Neuronal stem cell (in vitro differentiated cells): ENCODE results near the gene ZFP92.

Source experiments
- DNase-seq: peaks from one replicate; pipeline ENCODE4 v3.0.0-alpha.2; 2013; ENCODE audit warnings: low spot score
- H2AFZ ChIP-seq: one replicate; pipeline ENCODE4 v1.6.1; 2013; ENCODE audit warnings: mild to moderate bottlenecking, low read length, inconsistent platforms
- H2AK5ac ChIP-seq: 2 replicates; pipeline ENCODE4 v1.6.1; 2013; ENCODE audit warnings: low read depth, mild to moderate bottlenecking, inconsistent platforms, low read length, moderate library complexity, mixed read lengths
- H2BK120ac ChIP-seq: 2 replicates; pipeline ENCODE4 v1.6.1; 2013; ENCODE audit warnings: low read depth, mild to moderate bottlenecking, inconsistent platforms, low read length, moderate library complexity, mixed read lengths
- H2BK12ac ChIP-seq: one replicate; pipeline ENCODE4 v1.6.1; 2013; ENCODE audit warnings: low read length, inconsistent platforms
- H2BK15ac ChIP-seq: 2 replicates; pipeline ENCODE4 v1.6.1; 2013; ENCODE audit warnings: mild to moderate bottlenecking, low read length, inconsistent platforms, mixed read lengths
- H2BK5ac ChIP-seq: one replicate; pipeline ENCODE4 v1.6.1; 2013; ENCODE audit warnings: inconsistent platforms, mild to moderate bottlenecking, low read length, moderate library complexity
- H3K14ac ChIP-seq: one replicate; pipeline ENCODE4 v1.6.1; 2013; ENCODE audit warnings: low read length, inconsistent platforms
- H3K18ac ChIP-seq: 2 replicates; pipeline ENCODE4 v1.6.1; 2013; ENCODE audit warnings: low read length, inconsistent platforms
- H3K23ac ChIP-seq: 2 replicates; pipeline ENCODE4 v1.6.1; 2013; ENCODE audit warnings: low read depth, mild to moderate bottlenecking, mixed read lengths, low read length, inconsistent platforms; ENCODE audit not compliant: poor library complexity
- H3K27ac ChIP-seq: replicated peaks from 3 replicates; pipeline ENCODE4 v1.5.1; 2013; ENCODE audit warnings: low read length, inconsistent platforms
- H3K27me3 ChIP-seq, 3 experiments: 2 replicates each; pipeline ENCODE4 v1.6.1; 2013; ENCODE audit warnings: low read length in 3 of 3, mild to moderate bottlenecking in 2 of 3, inconsistent platforms in 1 of 3, low read depth in 1 of 3, mixed read lengths in 1 of 3, moderate library complexity in 1 of 3; ENCODE audit not compliant: control insufficient read depth in 3 of 3, insufficient read depth in 3 of 3
- H3K36me3 ChIP-seq, 2 donors: replicated peaks in 1 of 2; 2 replicates each; pipeline ENCODE4 v1.6.1; 2013; ENCODE audit warnings: low read length in 2 of 2; ENCODE audit not compliant: control insufficient read depth in 2 of 2, insufficient read depth in 2 of 2
- H3K4ac ChIP-seq: 2 replicates; pipeline ENCODE4 v1.6.1; 2013; ENCODE audit warnings: inconsistent platforms, mild to moderate bottlenecking, low read length, moderate library complexity
- H3K4me1 ChIP-seq, 2 donors: 1 replicate in 1 of 2; 2 replicates in 1 of 2; pipeline ENCODE4 v1.6.1; 2013; ENCODE audit warnings: low read length in 2 of 2, low read depth in 1 of 2; ENCODE audit not compliant: control insufficient read depth in 2 of 2, insufficient read depth in 1 of 2
- H3K4me2 ChIP-seq: one replicate; pipeline ENCODE4 v1.6.1; 2013; ENCODE audit warnings: mild to moderate bottlenecking, low read length, inconsistent platforms; ENCODE audit not compliant: insufficient read depth, poor library complexity, severe bottlenecking
- H3K4me3 ChIP-seq, 2 donors: 2 replicates each; pipeline ENCODE4 v1.5.1; 2013; ENCODE audit warnings: low read length in 2 of 2, mild to moderate bottlenecking in 2 of 2, inconsistent platforms in 1 of 2, moderate library complexity in 1 of 2
- H3K79me1 ChIP-seq: one replicate; pipeline ENCODE4 v1.6.1; 2013; ENCODE audit warnings: low read depth, mild to moderate bottlenecking, inconsistent platforms, low read length, moderate library complexity
- H3K9ac ChIP-seq: one replicate; pipeline ENCODE4 v1.6.1; 2013; ENCODE audit warnings: mild to moderate bottlenecking, low read depth, low read length, inconsistent platforms; ENCODE audit not compliant: poor library complexity
- H3K9me3 ChIP-seq, 2 donors: replicated peaks in 1 of 2; 2 replicates each; pipeline versions ENCODE3 to v1.6.1; 2013; ENCODE audit warnings: low read length in 2 of 2, mild to moderate bottlenecking in 2 of 2, inconsistent platforms in 1 of 2, low read depth in 1 of 2, mixed read lengths in 1 of 2, moderate library complexity in 1 of 2; ENCODE audit not compliant: control insufficient read depth in 2 of 2, insufficient read depth in 1 of 2
- H4K8ac ChIP-seq: one replicate; pipeline ENCODE4 v1.6.1; 2013; ENCODE audit warnings: low read depth, mild to moderate bottlenecking, inconsistent platforms, low read length, moderate library complexity
- H4K91ac ChIP-seq: one replicate; pipeline ENCODE4 v1.6.1; 2013; ENCODE audit warnings: low read length, low read depth, mild to moderate bottlenecking, inconsistent platforms; ENCODE audit not compliant: poor library complexity
- WGBS, 2 donors: extraction: QIAGEN DNeasy Blood & Tissue Kit; methylation state at CpG; one replicate each; pipeline ENCODE4 v1.1.7; 2013; ENCODE audit warnings: missing lambda C conversion rate in 2 of 2, mixed read lengths in 1 of 2; ENCODE audit not compliant: insufficient read length in 2 of 2, insufficient replicate concordance in 1 of 2; ENCODE audit errors: extremely low coverage in 2 of 2; 5-methylcytosine and 5-hydroxymethylcytosine counted together

The ZFP92 gene

GRCh38 chrX:153417637-153418036 is 6.4 kb downstream of the ZFP92 start:
- H2AK5ac ChIP-seq: no peak overlapping the region
- no peak overlapping the region for H4K8ac ChIP-seq
- H3K9ac ChIP-seq: no peak overlapping the region
- H4K91ac ChIP-seq: no peak overlapping the region
- no peak for DNase-seq
- H3K4me2 ChIP-seq: no peak overlapping the region
- no peak overlapping the region for H3K4ac ChIP-seq
- H3K4me1 ChIP-seq: no peaks in the 10 kb centered on the region
- no peaks in the 10 kb centered on the region for H3K36me3 ChIP-seq
- H3K9me3 ChIP-seq: no peaks in the 10 kb centered on the region
- H3K4me3 ChIP-seq: no peak overlapping the region
- H2BK12ac ChIP-seq: no peak overlapping the region
- H2BK120ac ChIP-seq: no peak overlapping the region
- H2AFZ ChIP-seq: no peak overlapping the region
- H3K14ac ChIP-seq: no peak overlapping the region
- no peak overlapping the region for H3K23ac ChIP-seq
- H2BK15ac ChIP-seq: no peak overlapping the region
- peaks cover 0 to 76% (median 0%) of the 10 kb centered on the region in 3 experiments for H3K27me3 ChIP-seq
- WGBS, 2 donors: no CpG with 5 or more reads among the region's 8 CpGs
- no peaks in the 10 kb centered on the region for H3K79me1 ChIP-seq
- no peak overlapping the region for H3K27ac ChIP-seq
- H3K18ac ChIP-seq: no peak overlapping the region
- no peak overlapping the region for H2BK5ac ChIP-seq

- Histone ChIP-seq H3K79me1 (no peaks in the 10 kb centered on the region), H2BK5ac (no peak overlapping the region), H2BK120ac (no peak overlapping the region), H2BK15ac (no peak overlapping the region), H3K9ac (no peak overlapping the region), H3K27me3 (peaks cover 0 to 86% (median 0%) of the 10 kb centered on the region in 3 experiments), H3K18ac (no peak overlapping the region), H3K23ac (no peak overlapping the region), H3K27ac (no peak overlapping the region), H3K36me3 (no peaks in the 10 kb centered on the region), H3K14ac (peak overlapping the region; percentile 56), H3K4me3 (no peak overlapping the region), H2AK5ac (no peak overlapping the region), H2BK12ac (no peak overlapping the region), H3K4me1 (no peaks in the 10 kb centered on the region), H3K9me3 (no peaks in the 10 kb centered on the region), H4K8ac (no peak overlapping the region), H3K4me2 (no peak overlapping the region), H4K91ac (no peak overlapping the region), H2AFZ (no peak overlapping the region), H3K4ac (no peak overlapping the region)
- DNase-seq: no peak
- WGBS, 2 donors: no CpG with 5 or more reads among the region's 91 CpGs
Measured at GRCh38 chrX:153420851-153421599, 9.8 kb downstream of the ZFP92 start.

GRCh38 chrX:153421856-153422255 is 10.6 kb downstream of the ZFP92 start:
- H3K4me2 ChIP-seq: no peak overlapping the region
- H3K4ac ChIP-seq: no peak overlapping the region
- H3K9ac ChIP-seq: no peak overlapping the region
- no peak overlapping the region for H3K4me3 ChIP-seq
- H2BK15ac ChIP-seq: no peak overlapping the region
- H4K91ac ChIP-seq: no peak overlapping the region
- no peaks in the 10 kb centered on the region for H3K4me1 ChIP-seq
- no peak overlapping the region for H2BK120ac ChIP-seq
- H3K27ac ChIP-seq: no peak overlapping the region
- no peak overlapping the region for H3K18ac ChIP-seq
- no peak overlapping the region for H4K8ac ChIP-seq
- H3K36me3 ChIP-seq: no peaks in the 10 kb centered on the region
- DNase-seq: no peak
- H3K79me1 ChIP-seq: no peaks in the 10 kb centered on the region
- no peak overlapping the region for H3K23ac ChIP-seq
- peaks cover 0 to 83% (median 0%) of the 10 kb centered on the region in 3 experiments for H3K27me3 ChIP-seq
- no peak overlapping the region for H2AFZ ChIP-seq
- no peaks in the 10 kb centered on the region for H3K9me3 ChIP-seq
- no peak overlapping the region for H2BK5ac ChIP-seq
- peak overlapping the region; percentile 10 for H2BK12ac ChIP-seq
- whole genome bisulfite sequencing, 2 donors: no CpG with 5 or more reads among the region's 18 CpGs
- no peak overlapping the region for H2AK5ac ChIP-seq
- no peak overlapping the region for H3K14ac ChIP-seq

- H2BK5ac ChIP-seq: no peak overlapping the region
- H3K4me3 ChIP-seq: no peak overlapping the region
- H3K4me2 ChIP-seq: no peak overlapping the region
- no peak overlapping the region for H3K4ac ChIP-seq
- H3K14ac ChIP-seq: no peak overlapping the region
- no peak overlapping the region for H4K8ac ChIP-seq
- no peak overlapping the region for H3K9ac ChIP-seq
- no CpG with 5 or more reads among the region's 8 CpGs for WGBS, 2 donors
- H2AK5ac ChIP-seq: no peak overlapping the region
- no peak overlapping the region for H3K18ac ChIP-seq
- H2AFZ ChIP-seq: no peak overlapping the region
- no peak overlapping the region for H2BK12ac ChIP-seq
- no peaks in the 10 kb centered on the region for H3K79me1 ChIP-seq
- peaks cover 0 to 72% (median 0%) of the 10 kb centered on the region in 3 experiments for H3K27me3 ChIP-seq
- no peaks in the 10 kb centered on the region for H3K36me3 ChIP-seq
- H4K91ac ChIP-seq: no peak overlapping the region
- DNase-seq: no peak
- H2BK120ac ChIP-seq: no peak overlapping the region
- no peak overlapping the region for H2BK15ac ChIP-seq
- H3K23ac ChIP-seq: no peak overlapping the region
- H3K4me1 ChIP-seq: no peaks in the 10 kb centered on the region
- H3K27ac ChIP-seq: no peak overlapping the region
- no peaks in the 10 kb centered on the region for H3K9me3 ChIP-seq
Measured at GRCh38 chrX:153423652-153424051, 12.4 kb downstream of the ZFP92 start.
